GM19099 (cell line): Measurements from ENCODE around the gene NOD2.

Experiments used
- POLR2A ChIP-seq: IDR thresholded peaks from 3 replicates; pipeline ENCODE4 v1.6.1; 2011; ENCODE audit warnings: low read depth; ENCODE audit not compliant: insufficient read length; ENCODE audit errors: extremely low read depth

The NOD2 gene

GRCh38 chr16:50731130-50731988 is 38.0 kb downstream of the NOD2 start:
- no peak for TF ChIP-seq POLR2A

- TF ChIP-seq POLR2A: no peak
These were observed 38.8 kb downstream of the NOD2 start for GRCh38 chr16:50731989-50732832.

GRCh38 chr16:50733468-50733867 is 40.1 kb downstream of the NOD2 start:
- no peak for TF ChIP-seq POLR2A

GRCh38 chr16:50735629-50736122 is 42.3 kb downstream of the NOD2 start:
- no peak for TF ChIP-seq POLR2A

GRCh38 chr16:50736448-50736847 is 43.0 kb downstream of the NOD2 start:
- no peak for TF ChIP-seq POLR2A

- no peak for TF ChIP-seq POLR2A
These were observed 44.1 kb downstream of the NOD2 start for GRCh38 chr16:50737420-50737959.

- TF ChIP-seq POLR2A: no peak
These were observed 45.6 kb downstream of the NOD2 start for GRCh38 chr16:50739031-50739430.

- TF ChIP-seq POLR2A: no peak
These were observed 47.3 kb downstream of the NOD2 start for GRCh38 chr16:50740736-50741135.

- TF ChIP-seq POLR2A: no peak
These were observed 47.9 kb downstream of the NOD2 start for GRCh38 chr16:50741225-50741780.

GRCh38 chr16:50741781-50742575 is 48.6 kb downstream of the NOD2 start, which contains the start of gene CYLD:
Gene CYLD, plus strand, starts transcription at chr16:50742086. Its CDS starts 7,613 bp downstream, at chr16:50749699.
- peak; percentile 56 for TF ChIP-seq POLR2A

- TF ChIP-seq POLR2A: peak; percentile 8
These were observed 49.3 kb downstream of the NOD2 start for GRCh38 chr16:50742576-50743200.

- no peak for TF ChIP-seq POLR2A
These were observed 50.3 kb downstream of the NOD2 start for GRCh38 chr16:50743581-50744225.

- no peak for TF ChIP-seq POLR2A
These were observed 51.5 kb downstream of the NOD2 start for GRCh38 chr16:50744881-50745280.
